Gastrocnemius medialis (tissue), 4 donors: Measurements from ENCODE around the gene TLE2.
"Not testable (repeated sequence)": the region's sequence is repeated elsewhere in the genome, so short reads cannot be mapped to it uniquely, and the experiment has no call there.

Source experiments
- CTCF ChIP-seq, 5 experiments: fragments of 450-650 bp in 3 of 5; fragments of 200-600 bp in 2 of 5; sonication (generic) in 2 of 5; IDR thresholded peaks in 4 of 5; conservative IDR thresholded peaks in 1 of 5; 1 replicate in 4 of 5; 2 replicates in 1 of 5; pipeline ENCODE4 v1.5.1; 2016 to 2019; ENCODE audit warnings: antibody characterized with exemption in 5 of 5, mild to moderate bottlenecking in 3 of 5, moderate library complexity in 3 of 5
- POLR2A ChIP-seq, 2 donors: fragments of 450-650 bp; IDR thresholded peaks; one replicate each; pipeline ENCODE4 v1.6.1; 2017; ENCODE audit warnings: antibody characterized with exemption in 2 of 2, mild to moderate bottlenecking in 2 of 2, moderate library complexity in 2 of 2

DNA sequence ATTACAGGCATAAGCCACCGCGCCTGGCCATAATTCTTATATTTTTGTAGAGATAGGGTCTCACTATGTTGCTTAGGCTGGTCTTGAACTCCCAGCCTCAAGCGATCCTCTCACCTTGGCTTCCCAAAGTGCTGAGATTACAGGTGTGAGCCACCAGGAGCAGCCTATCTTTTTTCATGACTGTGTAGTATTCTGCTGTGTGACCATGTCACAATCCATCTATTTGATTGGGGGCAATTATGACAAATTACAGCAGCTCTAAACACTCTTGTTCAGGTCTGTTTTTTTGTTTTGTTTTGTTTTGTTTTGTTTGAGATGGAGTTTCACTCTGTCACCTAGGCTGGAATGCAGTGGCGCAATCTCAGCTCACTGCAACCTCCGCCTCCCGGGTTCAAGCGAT is 20.9 kb upstream of the TLE2 start:
- not testable (repeated sequence) for TF ChIP-seq CTCF (IDR thresholded peaks at IDR 0.05 in 4 of 5, conservative IDR thresholded peaks at IDR 0.05 in 1 of 5); POLR2A (IDR thresholded peaks at IDR 0.05)
